IMR-90 (cell line): ENCODE measurements around the gene SEL1L. TPM values are rescaled to one million over a fixed set of nuclear protein-coding genes. Genes with fewer than 3 reads are reported as not detected.

Experiments
- ATAC-seq: fragments of 200-7000 bp; cut with Tn5 transposase; 2 replicates; pipeline ENCODE4 v1.9.1; 2020; ENCODE audit warnings: low read depth, mild to moderate bottlenecking, moderate library complexity
- BruUV-seq: library from RNA; stranded (reverse); fragments of 400-500 nt; replicated peaks from 2 replicates; lab custom pipeline; 2021; lab: Mats Ljungman, UMichigan
- CTCF ChIA-PET: fragments of 300-600 bp; formaldehyde crosslinking; extraction: SDS; loops from one replicate; lab custom pipeline; 2021; ENCODE audit warnings: antibody characterized with exemption; lab: Yijun Ruan, JAX
- POLR2A ChIA-PET: fragments of 300-600 bp; sonication (Branson Sonifier 250); formaldehyde crosslinking; loops from one replicate; lab custom pipeline; 2022; ENCODE audit warnings: antibody characterized with exemption; ENCODE audit not compliant: unreplicated experiment; lab: Charles Lee
- DNase-seq: peaks from one replicate; pipeline ENCODE4 v3.0.0; 2013
- H2AFZ ChIP-seq: replicated peaks from 2 replicates; pipeline ENCODE3; 2013; ENCODE audit warnings: low read length, mild to moderate bottlenecking; ENCODE audit not compliant: poor library complexity
- H2AK5ac ChIP-seq: 2 replicates; pipeline ENCODE4 v1.6.1; 2013; ENCODE audit warnings: low read depth, low read length, inconsistent platforms
- H2AK9ac ChIP-seq: replicated peaks from 2 replicates; pipeline ENCODE3; 2013; ENCODE audit warnings: mild to moderate bottlenecking, low read depth, low read length, moderate library complexity; ENCODE audit not compliant: poor library complexity
- H2BK120ac ChIP-seq: 2 replicates; pipeline ENCODE4 v1.6.1; 2013; ENCODE audit warnings: low read depth, low read length, inconsistent platforms
- H2BK15ac ChIP-seq: 3 replicates; pipeline ENCODE4 v1.6.1; 2013; ENCODE audit warnings: low read depth, low read length, inconsistent platforms
- H2BK20ac ChIP-seq: 2 replicates; pipeline ENCODE4 v1.6.1; 2013; ENCODE audit warnings: low read depth, mild to moderate bottlenecking, inconsistent platforms, low read length, moderate library complexity
- H2BK5ac ChIP-seq: 2 replicates; pipeline ENCODE4 v1.6.1; 2013; ENCODE audit warnings: mild to moderate bottlenecking, low read depth, low read length, inconsistent platforms; ENCODE audit not compliant: poor library complexity, severe bottlenecking
- H3K14ac ChIP-seq: replicated peaks from 2 replicates; pipeline ENCODE4 v1.6.1; 2013; ENCODE audit warnings: low read depth, low read length, inconsistent platforms
- H3K18ac ChIP-seq: 2 replicates; pipeline ENCODE4 v1.6.1; 2013; ENCODE audit warnings: low read depth, low read length, control low read depth
- H3K23ac ChIP-seq: 2 replicates; pipeline ENCODE4 v1.6.1; 2013; ENCODE audit warnings: low read depth, low read length, inconsistent platforms
- H3K27ac ChIP-seq: 2 replicates; pipeline ENCODE4 v1.5.1; 2013; ENCODE audit warnings: mild to moderate bottlenecking, control low read depth, low read length; ENCODE audit not compliant: insufficient read depth
- H3K27me3 ChIP-seq: 2 replicates; pipeline ENCODE4 v1.6.1; 2013; ENCODE audit warnings: low read length; ENCODE audit not compliant: control insufficient read depth, insufficient read depth
- H3K36me3 ChIP-seq: 2 replicates; pipeline ENCODE4 v1.6.1; 2013; ENCODE audit warnings: low read length, mixed read lengths; ENCODE audit not compliant: control insufficient read depth, insufficient read depth
- H3K4ac ChIP-seq: 2 replicates; pipeline ENCODE4 v1.6.1; 2013; ENCODE audit warnings: low read depth, low read length, inconsistent platforms
- H3K4me1 ChIP-seq: 2 replicates; pipeline ENCODE4 v1.6.1; 2013; ENCODE audit warnings: low read length, mixed read lengths; ENCODE audit not compliant: control insufficient read depth, insufficient read depth
- H3K4me2 ChIP-seq: 2 replicates; pipeline ENCODE4 v1.6.1; 2013; ENCODE audit warnings: low read depth, mild to moderate bottlenecking, control low read depth, low read length, moderate library complexity
- H3K4me3 ChIP-seq: 2 replicates; pipeline ENCODE4 v1.5.1; 2013; ENCODE audit warnings: low read depth, mild to moderate bottlenecking, control low read depth, low read length, moderate library complexity; ENCODE audit not compliant: insufficient read depth
- H3K56ac ChIP-seq: 2 replicates; pipeline ENCODE4 v1.6.1; 2013; ENCODE audit warnings: low read length, inconsistent platforms; ENCODE audit not compliant: insufficient read depth; ENCODE audit errors: extremely low read depth
- H3K79me1 ChIP-seq, 2 experiments: 2 replicates each; pipeline ENCODE4 v1.6.1; 2013; ENCODE audit warnings: low read length in 2 of 2, inconsistent platforms in 1 of 2, low read depth in 1 of 2
- H3K9ac ChIP-seq: 2 replicates; pipeline ENCODE4 v1.6.1; 2013; ENCODE audit warnings: low read depth, low read length, control low read depth
- H3K9me1 ChIP-seq: 2 replicates; pipeline ENCODE4 v1.6.1; 2013; ENCODE audit warnings: low read length, inconsistent platforms; ENCODE audit not compliant: insufficient read depth
- H3K9me3 ChIP-seq: 2 replicates; pipeline ENCODE4 v1.6.1; 2013; ENCODE audit warnings: low read length; ENCODE audit not compliant: control insufficient read depth, insufficient read depth
- H4K20me1 ChIP-seq: 2 replicates; pipeline ENCODE4 v1.6.1; 2013; ENCODE audit warnings: low read length, inconsistent platforms; ENCODE audit not compliant: insufficient read depth
- H4K5ac ChIP-seq: 2 replicates; pipeline ENCODE4 v1.6.1; 2013; ENCODE audit warnings: mild to moderate bottlenecking, low read depth, low read length, control low read depth
- H4K8ac ChIP-seq, 2 experiments: 2 replicates each; pipeline ENCODE4 v1.6.1; 2013; ENCODE audit warnings: low read depth in 2 of 2, low read length in 2 of 2, control low read depth in 1 of 2, inconsistent platforms in 1 of 2
- H4K91ac ChIP-seq: 2 replicates; pipeline ENCODE4 v1.6.1; 2013; ENCODE audit warnings: low read depth, low read length, inconsistent platforms; ENCODE audit not compliant: insufficient read depth
- BHLHE40 ChIP-seq: fragments of 150-350 bp; IDR thresholded peaks from 2 replicates; pipeline ENCODE4 v1.6.1; 2016; ENCODE audit warnings: mild to moderate bottlenecking, low read depth, low read length
- CEBPB ChIP-seq: IDR thresholded peaks from 2 replicates; pipeline ENCODE4 v1.6.1; 2012; ENCODE audit warnings: low read depth, low read length, improper control_type of control experiment
- CHD1 ChIP-seq: IDR thresholded peaks from 2 replicates; pipeline ENCODE4 v1.6.1; 2012; ENCODE audit warnings: low read depth, low read length, improper control_type of control experiment
- CTCF ChIP-seq: conservative IDR thresholded peaks from 2 replicates; pipeline ENCODE4 v1.5.1; 2012; ENCODE audit warnings: mild to moderate bottlenecking, low read depth, low read length, improper control_type of control experiment
- FOS ChIP-seq: fragments of 150-350 bp; IDR thresholded peaks from 2 replicates; pipeline ENCODE4 v1.6.1; 2016; ENCODE audit warnings: low read depth, low read length
- MAZ ChIP-seq: IDR thresholded peaks from 2 replicates; pipeline ENCODE4 v1.6.1; 2012; ENCODE audit warnings: low read depth, mild to moderate bottlenecking, low read length, improper control_type of control experiment, moderate library complexity, borderline replicate concordance
- MXI1 ChIP-seq: IDR thresholded peaks from 2 replicates; pipeline ENCODE4 v1.6.1; 2012; ENCODE audit warnings: low read depth, mild to moderate bottlenecking, low read length, moderate library complexity, borderline replicate concordance
- NFE2L2 ChIP-seq: fragments of 150-350 bp; IDR thresholded peaks from 2 replicates; pipeline ENCODE4 v1.6.1; 2016; ENCODE audit warnings: low read depth, mild to moderate bottlenecking, low read length
- RAD21 ChIP-seq: IDR thresholded peaks from 2 replicates; pipeline ENCODE4 v1.6.1; 2012; ENCODE audit warnings: low read length, improper control_type of control experiment
- RCOR1 ChIP-seq: IDR thresholded peaks from 2 replicates; pipeline ENCODE4 v1.6.1; 2012; ENCODE audit warnings: mild to moderate bottlenecking, low read length, improper control_type of control experiment; ENCODE audit not compliant: insufficient replicate concordance
- RFX5 ChIP-seq: IDR thresholded peaks from 2 replicates; pipeline ENCODE4 v1.8.0; 2012; ENCODE audit warnings: low read depth, mild to moderate bottlenecking, low read length, moderate library complexity
- SMC3 ChIP-seq: fragments of 150-350 bp; IDR thresholded peaks from 2 replicates; pipeline ENCODE4 v1.6.1; 2016; ENCODE audit warnings: low read depth, mild to moderate bottlenecking, antibody characterized with exemption, low read length, moderate library complexity
- USF2 ChIP-seq: fragments of 150-350 bp; IDR thresholded peaks from 2 replicates; pipeline ENCODE4 v1.6.1; 2017; ENCODE audit warnings: mild to moderate bottlenecking, antibody characterized with exemption, low read length, low read depth
- WGBS, 2 experiments: methylation state at CpG; one replicate each; pipeline versions ENCODE4 v1.1.5 to v1.1.7; 2013; ENCODE audit warnings: missing lambda C conversion rate in 2 of 2; ENCODE audit not compliant: insufficient read length in 1 of 2; ENCODE audit errors: extremely low coverage in 2 of 2; 5-methylcytosine and 5-hydroxymethylcytosine counted together
- dilution Hi-C: fragments of 300-500 bp; cut with HindIII; formaldehyde crosslinking; loops from one replicate; pipeline ENCODE4 v1.14.3; 2018; ENCODE audit warnings: low sequenced_read_pairs; ENCODE audit not compliant: unreplicated experiment
- in situ Hi-C: fragments of 300-500 bp; cut with MboI; formaldehyde crosslinking; loops from 3 replicates; pipeline ENCODE4 v1.14.3; 2019; ENCODE audit warnings: low sequenced_read_pairs, inconsistent platforms, mixed read lengths
- intact Hi-C: fragments of 100-400 bp; cut with micrococcal nuclease; formaldehyde crosslinking; loops from 2 replicates; pipeline ENCODE4 v1.10.0; 2022
- polyA plus RNA-seq, 3 experiments: library from polyadenylated mRNA; depleted of rRNA; stranded (reverse); fragments of >200 nt; gene quantifications; 2 replicates each; pipeline ENCODE4 v1.2.3, GENCODE V29; 2012; ENCODE audit warnings: low replicate concordance in 1 of 3
- total RNA-seq: library from RNA; depleted of rRNA; stranded (reverse); fragments of >200 nt; gene quantifications from 2 replicates; pipeline ENCODE4 v1.2.3, GENCODE V29; 2012

SEL1L gene
- total and polyA plus RNA-seq, 2 of the 4 experiments (the other 2 are of a cell fraction): 21.0 to 62.4 TPM

GRCh38 chr14:81466854-81467253 lies 66.8 kb downstream of the SEL1L start:
- intact Hi-C loops: no loop called here
- POLR2A ChIA-PET: no interaction called here
- Histone ChIP-seq H4K5ac (no peak overlapping the region), H2AK9ac (no peak overlapping the region), H3K9me3 (no peaks in the 10 kb centered on the region), H3K56ac (no peak overlapping the region), H2BK20ac (no peak overlapping the region), H2BK15ac (no peak overlapping the region), H3K9ac (no peak overlapping the region), H3K4me1 (no peaks in the 10 kb centered on the region), H3K79me1 (no peaks in the 10 kb centered on the region), H3K18ac (no peak overlapping the region), H4K20me1 (no peaks in the 10 kb centered on the region), H3K14ac (no peak overlapping the region), H3K27me3 (no peaks in the 10 kb centered on the region), H3K23ac (no peak overlapping the region), H2AFZ (no peak overlapping the region), H3K4ac (no peak overlapping the region), H3K27ac (no peak overlapping the region), H2BK120ac (no peak overlapping the region), H2AK5ac (no peak overlapping the region), H4K8ac (no peak overlapping the region), H3K36me3 (no peaks in the 10 kb centered on the region), H3K9me1 (no peaks in the 10 kb centered on the region), H3K4me3 (no peak overlapping the region), H3K4me2 (no peak overlapping the region), H2BK5ac (no peak overlapping the region), H4K91ac (no peak overlapping the region)
- BruUV-seq: no TSS peak
- TF ChIP-seq MAZ: no peak
- TF ChIP-seq SMC3: no peak
- TF ChIP-seq CTCF: no peak
- TF ChIP-seq MXI1: no peak
- TF ChIP-seq RAD21: no peak
- no peak for TF ChIP-seq FOS
- TF ChIP-seq NFE2L2: no peak
- TF ChIP-seq RCOR1: no peak
- TF ChIP-seq BHLHE40: no peak
- TF ChIP-seq RFX5: no peak
- no peak for TF ChIP-seq USF2
- TF ChIP-seq CHD1: no peak
- TF ChIP-seq CEBPB: no peak
- WGBS, 2 experiments: no CpG with 5 or more reads among the region's 5 CpGs
- ATAC-seq: no peak
- CTCF ChIA-PET: no interaction called here
- dilution Hi-C loops: no loop called here
- no peak for DNase-seq
- in situ Hi-C loops: no loop called here
